Nephron progenitor cell (in vitro differentiated cells): ENCODE measurements around the gene DVL1.

Experiments
- DNase-seq: peaks from one replicate; pipeline ENCODE4 v3.0.0; 2021
- H3K27ac Mint-ChIP-seq: 2 replicates; pipeline ENCODE4 v1.8.0; 2021; ENCODE audit warnings: mild to moderate bottlenecking, moderate library complexity, mixed read lengths
- H3K27me3 Mint-ChIP-seq: 2 replicates; pipeline ENCODE4 v1.8.0; 2021; ENCODE audit warnings: mild to moderate bottlenecking, low read depth, mixed read lengths; ENCODE audit not compliant: poor library complexity
- H3K36me3 Mint-ChIP-seq: 2 replicates; pipeline ENCODE4 v1.8.0; 2021; ENCODE audit warnings: low read depth, mixed read lengths
- H3K4me1 Mint-ChIP-seq: 2 replicates; pipeline ENCODE4 v1.8.0; 2021; ENCODE audit warnings: mixed read lengths
- H3K4me3 Mint-ChIP-seq: 2 replicates; pipeline ENCODE4 v1.8.0; 2021; ENCODE audit warnings: mild to moderate bottlenecking, moderate library complexity, mixed read lengths
- H3K9me3 Mint-ChIP-seq: 2 replicates; pipeline ENCODE4 v1.8.0; 2021; ENCODE audit warnings: mild to moderate bottlenecking, moderate library complexity, mixed read lengths
- CTCF ChIP-seq: fragments of 200-600 bp; sonication (generic); IDR thresholded peaks from 2 replicates; pipeline ENCODE4 v1.5.0; 2021; ENCODE audit warnings: antibody characterized with exemption

DVL1 gene

GRCh38 chr1:1345860-1346500 lies 3.2 kb downstream of the DVL1 start:
- no peak overlapping the region for H3K27ac Mint-ChIP-seq
- H3K4me3 Mint-ChIP-seq, result no peak overlapping the region
- no peak for TF ChIP-seq CTCF
- H3K36me3 Mint-ChIP-seq, result peaks cover 5% of the 10 kb centered on the region
- no peaks in the 10 kb centered on the region for H3K27me3 Mint-ChIP-seq
- peaks cover 19% of the 10 kb centered on the region for H3K4me1 Mint-ChIP-seq
- H3K9me3 Mint-ChIP-seq, result no peaks in the 10 kb centered on the region
- DNase-seq, result no peak

- no peak for TF ChIP-seq CTCF
- no peak overlapping the region for H3K4me3 Mint-ChIP-seq
- DNase-seq, result no peak
- H3K4me1 Mint-ChIP-seq, result peaks cover 19% of the 10 kb centered on the region
- no peaks in the 10 kb centered on the region for H3K27me3 Mint-ChIP-seq
- H3K27ac Mint-ChIP-seq, result no peak overlapping the region
- H3K9me3 Mint-ChIP-seq, result no peaks in the 10 kb centered on the region
- H3K36me3 Mint-ChIP-seq, result peaks cover 10% of the 10 kb centered on the region
These were observed 3.8 kb downstream of the DVL1 start for GRCh38 chr1:1345384-1345783.

GRCh38 chr1:1344655-1345361 lies 4.4 kb downstream of the DVL1 start:
- Mint-ChIP-seq H3K27ac (no peak overlapping the region), H3K27me3 (no peaks in the 10 kb centered on the region), H3K4me1 (peaks cover 19% of the 10 kb centered on the region), H3K9me3 (no peaks in the 10 kb centered on the region), H3K36me3 (peaks cover 12% of the 10 kb centered on the region), H3K4me3 (no peak overlapping the region)
- peak; percentile 56 for TF ChIP-seq CTCF
- peak; percentile 64 for DNase-seq

- Mint-ChIP-seq H3K27ac (no peak overlapping the region), H3K4me3 (no peak overlapping the region), H3K4me1 (peaks cover 19% of the 10 kb centered on the region), H3K36me3 (peaks cover 12% of the 10 kb centered on the region), H3K27me3 (no peaks in the 10 kb centered on the region), H3K9me3 (no peaks in the 10 kb centered on the region)
- no peak for DNase-seq
- no peak for TF ChIP-seq CTCF
These were observed 5.3 kb downstream of the DVL1 start for GRCh38 chr1:1343811-1344421.

GRCh38 chr1:1342584-1343115 lies 6.6 kb downstream of the DVL1 start:
- no peak for DNase-seq

More at GRCh38 chr1:1342584-1343115, 6.6 kb downstream of the DVL1 start:
- peaks cover 13% of the 10 kb centered on the region for H3K4me1 Mint-ChIP-seq
- H3K27me3 Mint-ChIP-seq, result no peaks in the 10 kb centered on the region
- no peak for TF ChIP-seq CTCF
- peaks cover 12% of the 10 kb centered on the region for H3K36me3 Mint-ChIP-seq
- H3K4me3 Mint-ChIP-seq, result no peak overlapping the region
- H3K9me3 Mint-ChIP-seq, result no peaks in the 10 kb centered on the region
- no peak overlapping the region for H3K27ac Mint-ChIP-seq
